NCI-H446 treated with DMSO at 0.1 percent for 48 hours (cell line): Measurements from ENCODE around the gene PITPNM1.
"Not testable (repeated sequence)": the region's sequence is repeated elsewhere in the genome, so short reads cannot be mapped to it uniquely, and the experiment has no call there.

Experiments
- DNase-seq: peaks from one replicate; lab custom pipeline; 2025; lab: John Stamatoyannopoulos, UW

Gene PITPNM1

GRCh38 chr11:67466367-67466766 is 38.8 kb downstream of the PITPNM1 start:
- DNase-seq = no peak

DNA sequence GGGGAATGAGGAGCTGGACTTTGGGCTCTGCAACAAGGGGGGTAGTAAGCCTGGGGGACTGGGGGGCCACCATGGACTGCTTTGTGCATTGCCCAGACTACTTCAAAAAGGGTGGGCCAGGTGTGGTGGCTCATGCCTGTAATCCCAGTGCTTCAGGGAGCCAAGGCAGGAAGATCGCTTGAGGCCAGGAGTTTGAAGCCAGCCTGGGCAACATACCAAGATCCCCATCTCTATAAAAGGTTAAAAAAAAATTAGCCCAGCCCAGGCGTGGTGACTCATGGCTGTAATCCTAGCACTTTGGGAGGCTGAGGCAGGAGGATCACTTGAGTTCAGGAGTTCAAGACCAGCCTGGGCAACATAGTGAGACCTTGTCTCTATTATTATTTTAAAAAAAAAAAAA is 39.6 kb downstream of the PITPNM1 start:
- DNase-seq = not testable (repeated sequence)

GRCh38 chr11:67465189-67465510 is 40.0 kb downstream of the PITPNM1 start:
- no peak for DNase-seq

GRCh38 chr11:67464411-67465188 is 40.6 kb downstream of the PITPNM1 start:
- DNase-seq = no peak

- no peak for DNase-seq
Observed at GRCh38 chr11:67463680-67464410, 41.3 kb downstream of the PITPNM1 start.

DNA sequence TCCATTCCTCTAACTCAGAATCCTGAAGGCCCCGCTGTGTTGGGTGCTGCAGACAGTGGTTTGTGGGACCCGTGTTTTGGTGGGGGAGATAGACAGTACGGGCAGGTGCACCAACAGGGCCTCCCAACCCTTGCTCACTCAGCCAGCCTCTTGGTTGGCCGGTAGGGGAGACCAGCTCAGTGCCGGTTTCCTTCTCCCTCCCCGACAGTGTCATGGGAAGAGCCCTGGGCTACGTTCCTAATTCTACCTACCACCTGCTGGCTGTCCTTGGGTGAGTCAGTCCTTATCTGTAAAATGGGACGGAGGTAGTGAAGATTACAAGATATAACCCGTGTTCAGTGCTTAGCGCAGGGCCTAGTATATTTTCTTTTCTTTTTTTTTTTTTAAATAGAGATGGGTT is 42.0 kb downstream of the PITPNM1 start:
- DNase-seq = no peak

DNA sequence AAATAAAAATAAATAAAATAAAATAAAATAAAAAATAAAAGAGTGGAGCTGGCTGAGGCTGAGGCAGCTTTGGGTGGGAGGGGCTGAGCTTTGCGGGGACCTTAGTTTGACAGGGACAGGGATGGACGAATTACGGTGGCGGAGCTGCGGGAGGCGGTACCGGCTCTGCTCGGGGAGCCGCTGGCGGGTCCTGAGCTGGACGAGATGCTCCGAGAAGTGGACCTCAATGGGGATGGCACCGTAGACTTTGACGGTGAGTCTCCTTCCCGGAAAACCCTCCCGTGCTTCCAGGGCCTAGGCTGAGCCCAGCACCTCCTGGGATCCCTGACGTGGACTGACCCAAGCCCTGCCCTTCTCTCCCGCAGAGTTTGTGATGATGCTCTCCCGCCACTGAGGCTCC is 46.9 kb downstream of the PITPNM1 start:
- no peak for DNase-seq

DNA sequence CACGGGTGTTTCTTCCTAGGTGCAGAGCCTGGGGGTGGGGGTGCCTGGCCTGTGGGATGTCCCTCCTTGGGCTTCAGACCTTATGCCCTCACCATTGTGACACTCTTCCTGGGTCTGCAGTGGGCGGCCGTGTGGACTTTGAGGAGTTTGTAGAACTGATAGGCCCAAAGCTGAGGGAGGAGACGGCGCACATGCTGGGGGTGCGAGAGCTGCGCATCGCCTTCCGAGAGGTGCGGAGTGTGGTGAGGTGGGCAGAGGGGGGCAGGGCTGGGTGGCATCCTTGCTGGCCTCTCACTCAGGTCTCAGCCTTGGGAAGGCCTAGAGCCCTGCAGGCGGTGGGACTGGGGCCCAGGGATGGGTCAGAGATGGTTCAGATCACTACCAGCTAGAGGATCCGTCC is 47.7 kb downstream of the PITPNM1 start:
- DNase-seq = no peak

- DNase-seq = no peak
Observed at GRCh38 chr11:67456068-67456705, 49.0 kb downstream of the PITPNM1 start.

- no peak for DNase-seq
Observed at GRCh38 chr11:67455054-67455453, 50.1 kb downstream of the PITPNM1 start, which contains the start of gene CABP4. CABP4 (plus strand) TSS chr11:67455354; CDS start chr11:67455424, 70 bp downstream.

DNA sequence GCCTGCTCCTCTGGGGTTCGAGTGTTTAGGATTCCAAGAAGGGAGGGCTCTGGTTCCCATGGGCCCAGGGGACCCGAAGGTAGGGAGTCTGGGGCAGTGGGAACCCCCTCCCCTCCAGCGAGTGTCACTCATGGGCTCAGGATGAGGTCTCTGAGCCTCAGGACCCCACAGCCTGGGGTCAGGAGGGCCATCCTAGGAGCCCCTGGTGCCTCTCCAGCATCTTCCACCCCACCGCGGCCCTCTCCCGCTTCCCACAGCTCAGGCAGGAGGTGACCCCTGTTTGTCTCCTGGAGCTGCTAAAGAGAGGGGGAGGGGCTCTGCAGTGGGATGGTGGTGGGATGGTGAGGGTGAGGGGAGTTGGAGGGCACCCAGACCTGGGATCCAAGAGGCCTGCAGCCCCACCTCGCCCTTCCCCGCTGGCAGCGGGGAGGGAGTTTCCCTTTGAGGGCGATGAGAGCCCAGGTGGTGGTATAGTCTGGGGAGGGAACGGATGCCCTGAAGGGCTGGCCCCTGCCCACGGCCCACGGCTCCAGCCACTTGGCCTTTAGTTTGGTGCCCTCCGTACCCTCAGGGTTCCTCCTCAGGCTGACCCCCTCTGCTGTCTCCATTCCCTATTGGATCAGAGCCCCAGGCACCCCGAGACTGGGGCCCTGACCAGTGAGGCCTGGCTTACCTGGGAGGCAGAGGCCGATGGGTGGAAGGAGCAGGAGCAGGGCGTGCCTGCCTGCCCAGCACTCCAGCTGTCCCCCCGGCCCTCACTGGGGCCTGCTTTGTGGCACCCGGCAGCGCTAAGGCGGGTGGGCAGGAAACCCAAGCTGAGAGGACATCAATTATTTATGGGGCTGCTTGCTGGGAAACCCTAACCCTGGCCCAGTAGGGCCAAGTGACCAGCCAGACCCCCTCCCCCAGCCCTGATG is 51.1 kb downstream of the PITPNM1 start:
- DNase-seq = no peak

GRCh38 chr11:67452141-67452952 is 52.8 kb downstream of the PITPNM1 start, which contains the start of gene GPR152:
GPR152 (minus strand) TSS chr11:67452729; CDS start chr11:67452724, 5 bp downstream.
- DNase-seq = peak; percentile 4

- no peak for DNase-seq
Observed at GRCh38 chr11:67451658-67451976, 53.5 kb downstream of the PITPNM1 start.

DNA sequence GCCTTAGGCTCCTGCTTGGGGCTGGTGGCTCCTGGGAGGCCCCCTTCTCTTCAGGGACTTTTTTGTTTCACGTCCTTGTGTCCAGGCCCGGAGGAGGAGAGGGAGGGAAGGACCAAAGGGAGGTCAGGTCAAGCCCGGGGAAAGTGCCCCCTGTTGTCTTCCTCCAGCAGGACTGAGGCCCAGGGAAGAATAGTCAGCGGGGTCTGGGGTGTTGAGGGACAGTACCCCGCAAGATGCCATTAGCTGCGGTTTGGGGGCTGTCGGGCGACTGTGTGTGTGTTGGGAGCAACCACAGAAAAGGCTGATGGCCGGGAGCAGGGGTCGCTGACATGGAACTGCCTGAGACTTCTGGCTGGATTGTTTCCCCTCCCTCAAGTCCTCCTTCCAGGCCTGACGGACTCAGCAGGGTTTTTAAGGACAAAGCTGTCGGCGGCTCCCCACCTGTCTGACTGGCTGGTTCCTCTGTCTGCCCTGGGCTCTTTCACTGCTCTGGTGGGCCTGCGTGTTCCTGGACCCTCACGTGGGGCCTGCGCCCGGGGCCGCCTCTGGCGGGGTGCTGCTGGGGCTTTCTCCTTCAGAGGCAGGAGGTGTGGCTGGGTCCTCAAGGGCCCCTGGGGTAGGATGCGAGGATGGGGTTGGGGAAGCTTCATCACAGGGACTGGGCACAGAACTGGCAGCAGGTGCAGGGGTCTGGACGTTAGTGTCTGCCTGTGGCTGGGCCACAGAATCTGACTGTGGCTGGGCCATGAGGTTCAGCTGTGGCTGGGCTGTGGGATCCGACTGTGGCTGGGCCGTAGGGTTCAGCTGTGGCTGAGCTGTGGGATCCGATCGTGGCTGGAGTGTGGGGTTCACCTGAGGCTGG is 54.1 kb downstream of the PITPNM1 start:
- no peak for DNase-seq

- no peak for DNase-seq
Observed at GRCh38 chr11:67449116-67449844, 55.9 kb downstream of the PITPNM1 start.

- DNase-seq = no peak
Observed at GRCh38 chr11:67448220-67448609, 56.9 kb downstream of the PITPNM1 start.

- DNase-seq = no peak
Observed at GRCh38 chr11:67445515-67445914, 59.6 kb downstream of the PITPNM1 start.

DNA sequence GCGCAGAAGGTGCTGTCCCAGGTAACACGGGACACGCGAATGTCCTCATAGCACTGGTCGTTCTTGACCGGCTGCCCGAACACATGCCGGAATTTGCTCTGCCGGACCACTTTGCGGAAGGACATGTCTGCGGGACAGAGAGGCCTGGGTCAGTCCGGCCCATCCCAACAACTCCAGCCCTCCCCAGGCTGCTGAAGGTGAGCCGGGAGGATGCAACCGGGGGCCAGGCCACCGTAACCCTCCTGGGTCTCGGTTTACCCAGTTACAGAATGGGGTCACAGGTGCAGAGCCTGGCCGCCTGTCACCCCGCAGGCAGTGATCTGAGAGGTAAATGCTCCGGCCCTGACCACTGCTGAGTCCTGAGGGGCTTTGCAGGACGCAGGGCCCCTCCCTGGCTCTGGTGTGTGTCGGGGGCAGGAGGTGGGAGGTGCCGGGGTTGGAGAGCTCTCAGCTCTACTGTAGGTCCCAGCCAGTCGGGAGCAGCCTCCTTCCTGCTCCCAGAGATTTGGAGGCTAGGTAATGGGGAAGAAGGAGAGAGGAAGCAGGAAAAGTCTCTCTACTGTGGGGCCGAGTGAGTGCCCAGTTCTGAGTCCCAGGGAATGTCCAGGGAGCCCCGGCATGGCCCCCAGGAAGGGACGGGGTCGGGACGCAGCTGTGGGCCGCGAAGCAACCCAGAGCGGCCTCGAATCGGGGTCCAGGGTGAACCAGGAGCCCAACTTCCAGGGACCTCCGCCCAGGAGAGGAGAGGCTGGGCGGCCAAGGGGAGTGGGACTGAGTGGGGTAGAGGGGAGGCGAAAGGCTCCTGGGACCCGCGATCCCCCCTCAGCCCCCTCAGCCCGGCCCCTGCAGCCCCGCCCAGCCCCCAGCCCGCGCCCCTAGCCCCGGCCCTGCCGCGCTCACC is 62.4 kb downstream of the PITPNM1 start:
- DNase-seq = no peak
